ENCODE results near the gene ATP9B. TPM values are rescaled to one million over a fixed set of nuclear protein-coding genes. Genes with fewer than 3 reads are reported as not detected.

Gene ATP9B
- total RNA-seq, 1 donor from 2014 or later: 37.3 TPM

GRCh38 chr18:79227621-79228020 lies 158.4 kb downstream of the ATP9B start:
- Mint-ChIP-seq H3K27ac (ENCODE audit: unreplicated experiment) (no peak overlapping the region), H3K4me1 (ENCODE audit: unreplicated experiment) (peaks cover 5% of the 10 kb centered on the region), H3K4me3 (ENCODE audit: unreplicated experiment) (no peak overlapping the region), H3K9me3 (ENCODE audit: unreplicated experiment) (no peaks in the 10 kb centered on the region), H3K27me3 (ENCODE audit: unreplicated experiment) (peaks cover 6% of the 10 kb centered on the region), H3K36me3 (ENCODE audit: low read depth, unreplicated experiment) (no peaks in the 10 kb centered on the region)
- DNase-seq (ENCODE audit: low spot score): no peak
- TF ChIP-seq CTCF (IDR thresholded peaks at IDR 0.05; ENCODE audit: unreplicated experiment): no peak

GRCh38 chr18:79229431-79229830 lies 160.2 kb downstream of the ATP9B start:
- no peak overlapping the region for H3K4me3 Mint-ChIP-seq (ENCODE audit: unreplicated experiment)
- TF ChIP-seq CTCF (IDR thresholded peaks at IDR 0.05; ENCODE audit: unreplicated experiment): no peak
- DNase-seq (ENCODE audit: low spot score): no peak
- no peaks in the 10 kb centered on the region for H3K36me3 Mint-ChIP-seq (ENCODE audit: low read depth, unreplicated experiment)
- H3K27me3 Mint-ChIP-seq (ENCODE audit: unreplicated experiment): peaks cover 6% of the 10 kb centered on the region
- H3K9me3 Mint-ChIP-seq (ENCODE audit: unreplicated experiment): no peaks in the 10 kb centered on the region
- H3K27ac Mint-ChIP-seq (ENCODE audit: unreplicated experiment): no peak overlapping the region
- peaks cover 5% of the 10 kb centered on the region for H3K4me1 Mint-ChIP-seq (ENCODE audit: unreplicated experiment)

GRCh38 chr18:79234438-79234837 lies 165.2 kb downstream of the ATP9B start:
- H3K27me3 Mint-ChIP-seq (ENCODE audit: unreplicated experiment): peaks cover 4% of the 10 kb centered on the region
- H3K4me1 Mint-ChIP-seq (ENCODE audit: unreplicated experiment): no peaks in the 10 kb centered on the region
- H3K36me3 Mint-ChIP-seq (ENCODE audit: low read depth, unreplicated experiment): peaks cover 4% of the 10 kb centered on the region
- H3K9me3 Mint-ChIP-seq (ENCODE audit: unreplicated experiment): no peaks in the 10 kb centered on the region
- no peak overlapping the region for H3K27ac Mint-ChIP-seq (ENCODE audit: unreplicated experiment)
- H3K4me3 Mint-ChIP-seq (ENCODE audit: unreplicated experiment): no peak overlapping the region
- TF ChIP-seq CTCF (IDR thresholded peaks at IDR 0.05; ENCODE audit: unreplicated experiment): no peak
- no peak for DNase-seq (ENCODE audit: low spot score)

- no peak for DNase-seq (ENCODE audit: low spot score)
- no peaks in the 10 kb centered on the region for H3K27me3 Mint-ChIP-seq (ENCODE audit: unreplicated experiment)
- TF ChIP-seq CTCF (IDR thresholded peaks at IDR 0.05; ENCODE audit: unreplicated experiment): no peak
- H3K9me3 Mint-ChIP-seq (ENCODE audit: unreplicated experiment): no peaks in the 10 kb centered on the region
- H3K27ac Mint-ChIP-seq (ENCODE audit: unreplicated experiment): no peak overlapping the region
- H3K36me3 Mint-ChIP-seq (ENCODE audit: low read depth, unreplicated experiment): peaks cover 4% of the 10 kb centered on the region
- peaks cover 3% of the 10 kb centered on the region for H3K4me1 Mint-ChIP-seq (ENCODE audit: unreplicated experiment)
- H3K4me3 Mint-ChIP-seq (ENCODE audit: unreplicated experiment): no peak overlapping the region
Measured at GRCh38 chr18:79239631-79240030, 170.4 kb downstream of the ATP9B start.

- H3K4me1 Mint-ChIP-seq (ENCODE audit: unreplicated experiment): peaks cover 3% of the 10 kb centered on the region
- H3K9me3 Mint-ChIP-seq (ENCODE audit: unreplicated experiment): no peaks in the 10 kb centered on the region
- no peak for DNase-seq (ENCODE audit: low spot score)
- no peaks in the 10 kb centered on the region for H3K27me3 Mint-ChIP-seq (ENCODE audit: unreplicated experiment)
- peaks cover 4% of the 10 kb centered on the region for H3K36me3 Mint-ChIP-seq (ENCODE audit: low read depth, unreplicated experiment)
- no peak overlapping the region for H3K4me3 Mint-ChIP-seq (ENCODE audit: unreplicated experiment)
- TF ChIP-seq CTCF (IDR thresholded peaks at IDR 0.05; ENCODE audit: unreplicated experiment): no peak
- no peak overlapping the region for H3K27ac Mint-ChIP-seq (ENCODE audit: unreplicated experiment)
Measured at GRCh38 chr18:79241755-79242154, 172.6 kb downstream of the ATP9B start.

All from endothelial cell (in vitro differentiated cells).